22Rv1 (cell line): ENCODE measurements around the gene TMEM123.

Experiments used
- ZFX ChIP-seq: fragments of 450-650 bp; IDR thresholded peaks from 2 replicates; pipeline ENCODE4 v1.6.1; 2017; ENCODE audit warnings: antibody characterized with exemption, borderline replicate concordance
- TF ChIP-seq, protein P1 (sequence below): fragments of 450-650 bp; IDR thresholded peaks from 2 replicates; pipeline ENCODE4 v1.5.1; 2017; ENCODE audit warnings: mild to moderate bottlenecking

GRCh38 chr11:102359372-102359771 lies 93.2 kb downstream of the TMEM123 start:
- TF ChIP-seq, protein P1, sequence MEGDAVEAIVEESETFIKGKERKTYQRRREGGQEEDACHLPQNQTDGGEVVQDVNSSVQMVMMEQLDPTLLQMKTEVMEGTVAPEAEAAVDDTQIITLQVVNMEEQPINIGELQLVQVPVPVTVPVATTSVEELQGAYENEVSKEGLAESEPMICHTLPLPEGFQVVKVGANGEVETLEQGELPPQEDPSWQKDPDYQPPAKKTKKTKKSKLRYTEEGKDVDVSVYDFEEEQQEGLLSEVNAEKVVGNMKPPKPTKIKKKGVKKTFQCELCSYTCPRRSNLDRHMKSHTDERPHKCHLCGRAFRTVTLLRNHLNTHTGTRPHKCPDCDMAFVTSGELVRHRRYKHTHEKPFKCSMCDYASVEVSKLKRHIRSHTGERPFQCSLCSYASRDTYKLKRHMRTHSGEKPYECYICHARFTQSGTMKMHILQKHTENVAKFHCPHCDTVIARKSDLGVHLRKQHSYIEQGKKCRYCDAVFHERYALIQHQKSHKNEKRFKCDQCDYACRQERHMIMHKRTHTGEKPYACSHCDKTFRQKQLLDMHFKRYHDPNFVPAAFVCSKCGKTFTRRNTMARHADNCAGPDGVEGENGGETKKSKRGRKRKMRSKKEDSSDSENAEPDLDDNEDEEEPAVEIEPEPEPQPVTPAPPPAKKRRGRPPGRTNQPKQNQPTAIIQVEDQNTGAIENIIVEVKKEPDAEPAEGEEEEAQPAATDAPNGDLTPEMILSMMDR = no peak
- TF ChIP-seq ZFX = no peak
